GM23338 (cell line): Measurements from ENCODE around the gene UBL4A.

Experiments
- CREB1 ChIP-seq: fragments of 250-450 bp; sonication (Bioruptor Pico); IDR thresholded peaks from 2 replicates; pipeline ENCODE4 v1.5.0; 2020; ENCODE audit warnings: low read depth, mild to moderate bottlenecking, moderate library complexity
- ETS1 ChIP-seq: IDR thresholded peaks from 2 replicates; pipeline ENCODE4 v1.6.1; 2016; ENCODE audit warnings: antibody characterized with exemption
- EZH2 ChIP-seq: fragments of 200-600 bp; sonication (generic); IDR thresholded peaks from one replicate; pipeline ENCODE4 v1.8.0; 2017; ENCODE audit warnings: antibody characterized with exemption, mild to moderate bottlenecking, low read depth; ENCODE audit not compliant: unreplicated experiment
- EZH2phosphoT487 ChIP-seq: fragments of 200-600 bp; sonication (generic); IDR thresholded peaks from one replicate; pipeline ENCODE4 v1.8.1; 2018; ENCODE audit warnings: antibody characterized with exemption; ENCODE audit not compliant: unreplicated experiment
- JUNB ChIP-seq: IDR thresholded peaks from one replicate; pipeline ENCODE4 v1.6.1; 2016; ENCODE audit warnings: antibody characterized with exemption; ENCODE audit not compliant: unreplicated experiment
- NANOG ChIP-seq: IDR thresholded peaks from 2 replicates; pipeline ENCODE4 v1.6.1; 2016; ENCODE audit warnings: antibody characterized with exemption, borderline replicate concordance
- POLR2AphosphoS5 ChIP-seq: IDR thresholded peaks from 2 replicates; pipeline ENCODE4 v1.6.1; 2016; ENCODE audit warnings: antibody characterized with exemption, low read depth
- REST ChIP-seq: IDR thresholded peaks from one replicate; pipeline ENCODE4 v1.6.1; 2018; ENCODE audit warnings: antibody characterized with exemption; ENCODE audit not compliant: unreplicated experiment
- STAT1 ChIP-seq: IDR thresholded peaks from one replicate; pipeline ENCODE4 v1.6.1; 2016; ENCODE audit warnings: antibody characterized with exemption; ENCODE audit not compliant: unreplicated experiment
- ZNF114 ChIP-seq: fragments of 250-450 bp; sonication (Bioruptor Pico); IDR thresholded peaks from 2 replicates; pipeline ENCODE4 v1.5.0; 2020; ENCODE audit warnings: mild to moderate bottlenecking, moderate library complexity
- ZNF331 ChIP-seq: fragments of 250-450 bp; sonication (Bioruptor Pico); IDR thresholded peaks from 2 replicates; pipeline ENCODE4 v1.5.0; 2020; ENCODE audit warnings: low read depth, mild to moderate bottlenecking, moderate library complexity
- TF ChIP-seq, protein P1 (sequence below), 2 experiments: fragments of 200-600 bp in 1 of 2; sonication (generic) in 1 of 2; conservative IDR thresholded peaks; 2 replicates each; pipeline versions ENCODE4 v1.5.1 to v1.6.1; 2016 to 2017; ENCODE audit warnings: antibody characterized with exemption in 2 of 2, low read depth in 2 of 2, mild to moderate bottlenecking in 2 of 2, moderate library complexity in 1 of 2

DNA sequence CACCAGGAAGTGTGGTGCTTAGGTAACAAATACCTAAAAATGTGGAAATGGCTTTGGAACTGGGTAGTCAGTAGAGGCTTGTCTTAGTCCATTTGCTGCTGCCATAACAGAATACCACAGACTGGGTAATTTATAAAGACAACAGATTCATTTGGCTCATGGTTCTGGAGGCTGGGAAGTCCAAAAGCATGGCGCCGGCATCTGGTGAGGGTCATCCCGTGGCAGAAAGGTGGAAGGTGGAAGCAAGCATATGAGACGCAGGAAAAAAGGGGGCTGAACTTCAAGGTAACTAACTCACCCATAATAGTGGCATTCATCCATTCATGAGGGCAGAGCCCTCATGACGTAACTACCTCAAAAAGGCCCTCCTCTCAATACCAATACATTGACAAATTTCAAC, 23.0 kb upstream of the UBL4A start:
- TF ChIP-seq EZH2 (no peak), POLR2AphosphoS5 (no peak), CREB1 (CRISPR knock-in tag) (no peak), EZH2phosphoT487 (no peak), ZNF114 (CRISPR knock-in tag) (no peak), REST (no peak), ZNF331 (CRISPR knock-in tag) (no peak), JUNB (no peak), STAT1 (no peak), ETS1 (no peak), NANOG (no peak)
- TF ChIP-seq, protein P1, sequence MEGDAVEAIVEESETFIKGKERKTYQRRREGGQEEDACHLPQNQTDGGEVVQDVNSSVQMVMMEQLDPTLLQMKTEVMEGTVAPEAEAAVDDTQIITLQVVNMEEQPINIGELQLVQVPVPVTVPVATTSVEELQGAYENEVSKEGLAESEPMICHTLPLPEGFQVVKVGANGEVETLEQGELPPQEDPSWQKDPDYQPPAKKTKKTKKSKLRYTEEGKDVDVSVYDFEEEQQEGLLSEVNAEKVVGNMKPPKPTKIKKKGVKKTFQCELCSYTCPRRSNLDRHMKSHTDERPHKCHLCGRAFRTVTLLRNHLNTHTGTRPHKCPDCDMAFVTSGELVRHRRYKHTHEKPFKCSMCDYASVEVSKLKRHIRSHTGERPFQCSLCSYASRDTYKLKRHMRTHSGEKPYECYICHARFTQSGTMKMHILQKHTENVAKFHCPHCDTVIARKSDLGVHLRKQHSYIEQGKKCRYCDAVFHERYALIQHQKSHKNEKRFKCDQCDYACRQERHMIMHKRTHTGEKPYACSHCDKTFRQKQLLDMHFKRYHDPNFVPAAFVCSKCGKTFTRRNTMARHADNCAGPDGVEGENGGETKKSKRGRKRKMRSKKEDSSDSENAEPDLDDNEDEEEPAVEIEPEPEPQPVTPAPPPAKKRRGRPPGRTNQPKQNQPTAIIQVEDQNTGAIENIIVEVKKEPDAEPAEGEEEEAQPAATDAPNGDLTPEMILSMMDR (conservative IDR thresholded peaks at IDR 0.05; ENCODE audit: low read depth in 2 of 2) = no peak
